ENCODE measurements around the gene CFAP43. TPM values are rescaled to one million over a fixed set of nuclear protein-coding genes. Genes with fewer than 3 reads are reported as not detected.
A peak's percentile ranks its signal among the peaks of the same experiment; 100 is the strongest.

Gene CFAP43
- total and polyA plus RNA-seq, 9 of the 15 experiments (the other 6 are each of a cell fraction or from before 2014, with no cell fraction given): 0.07 to 0.86 (median 0.11) TPM; not detected in 1

DNA sequence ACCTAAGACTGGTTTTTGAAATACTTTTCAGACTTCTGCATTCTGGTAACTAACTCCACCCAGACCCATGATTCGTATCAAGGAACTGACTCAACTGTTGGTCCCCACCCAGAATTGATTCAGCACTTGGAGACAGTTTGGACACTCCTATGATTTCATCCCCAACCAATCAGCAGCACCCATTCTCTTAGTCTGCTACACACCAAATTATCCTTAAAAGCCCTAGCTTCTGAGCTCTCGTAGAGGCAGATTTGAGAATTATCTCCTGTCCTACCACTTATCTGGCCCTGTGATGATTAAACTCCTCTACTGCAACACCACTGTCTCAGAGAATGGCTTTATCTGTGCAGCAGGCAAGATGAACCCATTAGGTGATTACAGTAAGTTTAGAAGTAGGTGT, 14.8 kb upstream of the CFAP43 start (continued):
- TF ChIP-seq NFIC (IDR thresholded peaks at IDR 0.05) (peak; percentile 43; the same call in 1 of the 2 replicates), NBN (IDR thresholded peaks at IDR 0.05; ENCODE audit: low read depth) (no peak), ZNF174 (CRISPR knock-in tag; IDR thresholded peaks at IDR 0.05) (no peak), KLF10 (CRISPR knock-in tag; IDR thresholded peaks at IDR 0.05) (no peak), SMARCA4 (IDR thresholded peaks at IDR 0.05) (no peak), BRCA1 (IDR thresholded peaks at IDR 0.05) (no peak), BRCA1 (CRISPR knock-in tag; IDR thresholded peaks at IDR 0.05) (no peak), ZNF41 (CRISPR knock-in tag; conservative IDR thresholded peaks at IDR 0.05) (no peak), EP400 (IDR thresholded peaks at IDR 0.05) (no peak; the same call in 1 of the 2 replicates), BDP1 (IDR thresholded peaks at IDR 0.05; ENCODE audit: insufficient read depth, insufficient read length) (no peak), ESRRB (CRISPR knock-in tag; IDR thresholded peaks at IDR 0.05; ENCODE audit: borderline replicate concordance) (no peak), ZZZ3 (IDR thresholded peaks at IDR 0.05) (no peak), SRSF9 (IDR thresholded peaks at IDR 0.05; ENCODE audit: borderline replicate concordance, low read depth, low read length) (no peak), RREB1 (CRISPR knock-in tag; IDR thresholded peaks at IDR 0.05) (no peak), CLOCK (CRISPR knock-in tag; IDR thresholded peaks at IDR 0.05; ENCODE audit: borderline replicate concordance) (no peak), RBFOX2 (IDR thresholded peaks at IDR 0.05; ENCODE audit: low read depth, low read length) (no peak), NEUROD1 (IDR thresholded peaks at IDR 0.05; ENCODE audit: borderline replicate concordance, low read depth, low read length, partially characterized antibody) (no peak)
- TF ChIP-seq, protein P1, sequence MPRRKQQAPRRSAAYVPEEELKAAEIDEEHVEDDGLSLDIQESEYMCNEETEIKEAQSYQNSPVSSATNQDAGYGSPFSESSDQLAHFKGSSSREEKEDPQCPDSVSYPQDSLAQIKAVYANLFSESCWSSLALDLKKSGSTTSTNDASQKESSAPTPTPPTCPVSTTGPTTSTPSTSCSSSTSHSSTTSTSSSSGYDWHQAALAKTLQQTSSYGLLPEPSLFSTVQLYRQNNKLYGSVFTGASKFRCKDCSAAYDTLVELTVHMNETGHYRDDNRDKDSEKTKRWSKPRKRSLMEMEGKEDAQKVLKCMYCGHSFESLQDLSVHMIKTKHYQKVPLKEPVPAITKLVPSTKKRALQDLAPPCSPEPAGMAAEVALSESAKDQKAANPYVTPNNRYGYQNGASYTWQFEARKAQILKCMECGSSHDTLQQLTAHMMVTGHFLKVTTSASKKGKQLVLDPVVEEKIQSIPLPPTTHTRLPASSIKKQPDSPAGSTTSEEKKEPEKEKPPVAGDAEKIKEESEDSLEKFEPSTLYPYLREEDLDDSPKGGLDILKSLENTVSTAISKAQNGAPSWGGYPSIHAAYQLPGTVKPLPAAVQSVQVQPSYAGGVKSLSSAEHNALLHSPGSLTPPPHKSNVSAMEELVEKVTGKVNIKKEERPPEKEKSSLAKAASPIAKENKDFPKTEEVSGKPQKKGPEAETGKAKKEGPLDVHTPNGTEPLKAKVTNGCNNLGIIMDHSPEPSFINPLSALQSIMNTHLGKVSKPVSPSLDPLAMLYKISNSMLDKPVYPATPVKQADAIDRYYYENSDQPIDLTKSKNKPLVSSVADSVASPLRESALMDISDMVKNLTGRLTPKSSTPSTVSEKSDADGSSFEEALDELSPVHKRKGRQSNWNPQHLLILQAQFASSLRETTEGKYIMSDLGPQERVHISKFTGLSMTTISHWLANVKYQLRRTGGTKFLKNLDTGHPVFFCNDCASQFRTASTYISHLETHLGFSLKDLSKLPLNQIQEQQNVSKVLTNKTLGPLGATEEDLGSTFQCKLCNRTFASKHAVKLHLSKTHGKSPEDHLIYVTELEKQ (CRISPR knock-in tag; IDR thresholded peaks at IDR 0.05): no peak
- TF ChIP-seq, protein P2, sequence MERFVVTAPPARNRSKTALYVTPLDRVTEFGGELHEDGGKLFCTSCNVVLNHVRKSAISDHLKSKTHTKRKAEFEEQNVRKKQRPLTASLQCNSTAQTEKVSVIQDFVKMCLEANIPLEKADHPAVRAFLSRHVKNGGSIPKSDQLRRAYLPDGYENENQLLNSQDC (CRISPR knock-in tag; IDR thresholded peaks at IDR 0.05): no peak
